DOHH2 (cell line): ENCODE results near the gene TTC16.
"Not testable (repeated sequence)": the region's sequence is repeated elsewhere in the genome, so short reads cannot be mapped to it uniquely, and the experiment has no call there.

Experiments
- H3F3A ChIP-seq: fragments of 200-600 bp; sonication (generic), shearing (Covaris generic); 2 replicates; pipeline ENCODE4 v1.6.0; 2016; ENCODE audit warnings: antibody characterized with exemption, mild to moderate bottlenecking; ENCODE audit not compliant: control insufficient read depth, insufficient read depth
- H3K27ac ChIP-seq: fragments of 200-600 bp; sonication (generic); 2 replicates; pipeline ENCODE4 v1.5.1; 2014; ENCODE audit warnings: low read depth, mild to moderate bottlenecking, low read length, moderate library complexity
- H3K27me3 ChIP-seq: fragments of 200-600 bp; sonication (generic); 2 replicates; pipeline ENCODE4 v1.6.1; 2014; ENCODE audit warnings: mild to moderate bottlenecking, low read length, mixed read lengths; ENCODE audit not compliant: control insufficient read depth
- H3K36me3 ChIP-seq: fragments of 200-600 bp; sonication (generic); 2 replicates; pipeline ENCODE4 v1.6.1; 2014; ENCODE audit warnings: mild to moderate bottlenecking, low read length, moderate library complexity, mixed read lengths; ENCODE audit not compliant: control insufficient read depth
- H3K4me1 ChIP-seq: fragments of 200-600 bp; sonication (generic); 2 replicates; pipeline ENCODE4 v1.6.1; 2014; ENCODE audit warnings: mild to moderate bottlenecking, low read length, mixed read lengths; ENCODE audit not compliant: control insufficient read depth
- H3K4me2 ChIP-seq: fragments of 200-600 bp; sonication (generic); 2 replicates; pipeline ENCODE4 v1.6.0; 2014; ENCODE audit warnings: mild to moderate bottlenecking, low read length, moderate library complexity
- H3K4me3 ChIP-seq: fragments of 200-600 bp; sonication (generic); 2 replicates; pipeline ENCODE4 v1.5.1; 2014; ENCODE audit warnings: mild to moderate bottlenecking, low read length, mixed read lengths
- H3K79me2 ChIP-seq: fragments of 200-600 bp; sonication (generic); 2 replicates; pipeline ENCODE4 v1.6.1; 2014; ENCODE audit warnings: mild to moderate bottlenecking, low read length, mixed read lengths; ENCODE audit not compliant: control insufficient read depth
- H3K9me2 ChIP-seq: fragments of 200-600 bp; sonication (generic); replicated peaks from 2 replicates; pipeline ENCODE4 v1.6.1; 2014; ENCODE audit warnings: mild to moderate bottlenecking, low read length, mixed read lengths; ENCODE audit not compliant: control insufficient read depth
- H3K9me3 ChIP-seq: fragments of 200-600 bp; sonication (generic); 2 replicates; pipeline ENCODE4 v1.6.1; 2014; ENCODE audit warnings: antibody characterized with exemption, low read length, mixed read lengths; ENCODE audit not compliant: control insufficient read depth, insufficient read depth
- H4K20me1 ChIP-seq: fragments of 200-600 bp; sonication (generic); 2 replicates; pipeline ENCODE4 v1.6.0; 2014; ENCODE audit warnings: low read depth, mild to moderate bottlenecking, antibody characterized with exemption, low read length, moderate library complexity; ENCODE audit not compliant: control insufficient read depth, insufficient read depth
- EZH2phosphoT487 ChIP-seq: fragments of 200-600 bp; sonication (generic); IDR thresholded peaks from 2 replicates; pipeline ENCODE4 v1.6.1; 2017; ENCODE audit warnings: borderline replicate concordance, mild to moderate bottlenecking, antibody characterized with exemption, low read length, moderate library complexity, mixed read lengths
- TF ChIP-seq, protein P1 (sequence below): fragments of 200-600 bp; sonication (generic); IDR thresholded peaks from one replicate; pipeline ENCODE4 v1.5.1; 2014; ENCODE audit warnings: antibody characterized with exemption, mild to moderate bottlenecking, low read depth, low read length; ENCODE audit not compliant: poor library complexity, severe bottlenecking

Gene TTC16

DNA sequence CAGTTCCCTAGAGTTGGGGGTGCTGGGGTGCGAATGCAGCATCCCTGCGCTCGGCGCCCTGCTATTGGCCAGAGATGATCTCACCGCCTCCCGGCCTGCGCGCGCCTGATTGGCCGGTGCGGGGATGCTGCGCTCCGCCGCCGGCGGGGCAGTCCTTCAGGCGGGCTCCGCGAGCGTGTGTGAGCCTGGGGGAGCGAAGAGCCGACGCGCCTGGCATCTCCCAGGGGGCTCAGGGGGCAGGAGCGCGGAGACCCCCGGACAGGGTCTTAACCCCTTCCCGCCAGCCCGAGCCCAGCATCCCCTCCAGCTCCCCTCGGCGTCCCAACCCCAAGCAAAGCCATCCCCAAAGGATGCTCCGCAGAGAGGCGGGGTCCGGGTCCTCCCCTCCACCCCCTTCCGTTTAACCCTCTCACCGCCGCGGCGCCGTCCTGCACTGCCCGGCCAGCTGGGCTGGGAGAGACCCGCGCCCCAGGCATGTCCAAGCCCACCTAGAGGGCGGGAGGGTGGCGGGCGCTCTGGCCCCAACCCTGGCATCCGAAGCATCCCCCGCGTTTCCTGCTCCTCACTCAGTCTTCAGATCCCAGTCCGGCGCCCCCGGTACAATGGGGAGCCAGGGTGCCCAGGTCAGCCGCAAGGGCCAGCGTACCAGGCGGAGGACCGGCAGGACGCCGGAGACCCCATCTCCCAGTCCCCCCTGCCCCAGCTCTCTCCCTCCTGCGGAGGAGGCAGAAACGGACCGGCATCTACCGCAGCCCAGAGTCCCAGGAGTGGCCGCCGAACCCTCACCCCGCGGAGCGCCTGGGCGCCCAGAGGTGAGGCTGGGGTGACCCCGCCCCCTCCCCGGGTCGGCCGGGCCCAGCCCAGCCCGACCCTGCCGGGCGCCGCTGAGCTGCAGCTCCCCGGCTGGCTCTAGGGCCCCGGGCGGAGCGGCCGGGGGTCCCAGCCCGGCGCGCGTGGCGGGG lies 38.5 kb downstream of the TTC16 start:
- TF ChIP-seq, protein P1, sequence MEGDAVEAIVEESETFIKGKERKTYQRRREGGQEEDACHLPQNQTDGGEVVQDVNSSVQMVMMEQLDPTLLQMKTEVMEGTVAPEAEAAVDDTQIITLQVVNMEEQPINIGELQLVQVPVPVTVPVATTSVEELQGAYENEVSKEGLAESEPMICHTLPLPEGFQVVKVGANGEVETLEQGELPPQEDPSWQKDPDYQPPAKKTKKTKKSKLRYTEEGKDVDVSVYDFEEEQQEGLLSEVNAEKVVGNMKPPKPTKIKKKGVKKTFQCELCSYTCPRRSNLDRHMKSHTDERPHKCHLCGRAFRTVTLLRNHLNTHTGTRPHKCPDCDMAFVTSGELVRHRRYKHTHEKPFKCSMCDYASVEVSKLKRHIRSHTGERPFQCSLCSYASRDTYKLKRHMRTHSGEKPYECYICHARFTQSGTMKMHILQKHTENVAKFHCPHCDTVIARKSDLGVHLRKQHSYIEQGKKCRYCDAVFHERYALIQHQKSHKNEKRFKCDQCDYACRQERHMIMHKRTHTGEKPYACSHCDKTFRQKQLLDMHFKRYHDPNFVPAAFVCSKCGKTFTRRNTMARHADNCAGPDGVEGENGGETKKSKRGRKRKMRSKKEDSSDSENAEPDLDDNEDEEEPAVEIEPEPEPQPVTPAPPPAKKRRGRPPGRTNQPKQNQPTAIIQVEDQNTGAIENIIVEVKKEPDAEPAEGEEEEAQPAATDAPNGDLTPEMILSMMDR, result no peak
- no peak for TF ChIP-seq EZH2phosphoT487
- Histone ChIP-seq H3K27me3 (no peaks in the 10 kb centered on the region), H3F3A (no peaks in the 10 kb centered on the region), H3K4me3 (no peak overlapping the region), H3K4me1 (no peaks in the 10 kb centered on the region), H3K36me3 (peaks cover 17% of the 10 kb centered on the region), H3K27ac (no peak overlapping the region), H3K79me2 (no peaks in the 10 kb centered on the region), H3K9me2 (no peaks in the 10 kb centered on the region), H3K9me3 (no peaks in the 10 kb centered on the region), H3K4me2 (no peak overlapping the region), H4K20me1 (no peaks in the 10 kb centered on the region)

DNA sequence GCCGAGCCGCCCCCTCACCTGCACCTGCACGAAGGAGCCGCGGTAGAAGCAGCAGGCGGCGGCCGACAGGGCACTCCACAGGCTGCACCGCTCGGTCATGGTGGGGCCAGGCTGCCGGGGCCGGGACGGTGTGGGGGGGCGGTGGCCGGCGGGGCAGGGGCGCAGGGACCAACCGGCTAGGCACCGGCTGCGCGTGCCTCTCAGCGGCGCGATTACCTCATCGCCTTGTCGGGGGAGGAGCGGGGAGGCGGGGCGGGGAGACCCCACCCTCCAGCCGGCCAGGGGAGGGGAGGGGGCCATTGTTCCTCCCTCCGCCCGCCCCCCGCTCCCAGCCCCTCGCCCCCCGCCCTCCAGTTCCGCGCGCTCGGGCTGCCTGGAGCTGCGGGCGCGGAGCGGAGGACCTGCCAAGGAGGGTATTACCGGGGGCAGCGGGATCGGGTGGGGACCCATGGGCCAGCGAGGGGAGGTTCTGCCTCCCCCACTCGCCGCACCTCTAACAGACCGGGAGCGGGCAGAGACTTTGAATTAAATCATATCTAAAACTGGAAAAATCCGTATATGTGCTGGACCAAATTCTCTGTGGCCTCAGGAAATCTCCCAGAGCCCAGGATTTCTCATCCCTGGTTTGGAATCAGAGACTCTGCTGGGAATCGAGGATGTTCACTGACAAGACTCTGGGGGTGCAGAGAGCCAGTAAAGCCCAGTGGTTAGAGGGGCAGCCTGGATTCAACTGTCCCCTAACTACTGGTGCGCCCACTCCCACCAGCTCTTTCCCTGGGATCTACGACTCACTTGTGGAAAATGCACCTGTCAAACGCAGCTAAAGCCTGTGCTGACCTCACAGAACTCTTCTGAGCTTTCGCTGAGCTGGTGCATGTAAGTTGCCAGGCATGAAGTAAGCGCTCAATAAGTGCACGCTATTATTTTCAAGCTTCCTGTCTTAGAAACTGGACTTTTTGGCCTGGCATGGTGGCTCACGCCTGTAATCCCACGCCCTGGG lies 39.5 kb downstream of the TTC16 start:
- Histone ChIP-seq H3K4me1 (no peaks in the 10 kb centered on the region), H3K4me2 (no peak overlapping the region), H3F3A (no peaks in the 10 kb centered on the region), H3K4me3 (no peak overlapping the region), H3K27ac (no peak overlapping the region), H3K36me3 (peaks cover 11% of the 10 kb centered on the region), H3K79me2 (no peaks in the 10 kb centered on the region), H4K20me1 (no peaks in the 10 kb centered on the region), H3K27me3 (no peaks in the 10 kb centered on the region), H3K9me2 (no peaks in the 10 kb centered on the region), H3K9me3 (no peaks in the 10 kb centered on the region)
- TF ChIP-seq, protein P1, result no peak
- TF ChIP-seq EZH2phosphoT487, result no peak

DNA sequence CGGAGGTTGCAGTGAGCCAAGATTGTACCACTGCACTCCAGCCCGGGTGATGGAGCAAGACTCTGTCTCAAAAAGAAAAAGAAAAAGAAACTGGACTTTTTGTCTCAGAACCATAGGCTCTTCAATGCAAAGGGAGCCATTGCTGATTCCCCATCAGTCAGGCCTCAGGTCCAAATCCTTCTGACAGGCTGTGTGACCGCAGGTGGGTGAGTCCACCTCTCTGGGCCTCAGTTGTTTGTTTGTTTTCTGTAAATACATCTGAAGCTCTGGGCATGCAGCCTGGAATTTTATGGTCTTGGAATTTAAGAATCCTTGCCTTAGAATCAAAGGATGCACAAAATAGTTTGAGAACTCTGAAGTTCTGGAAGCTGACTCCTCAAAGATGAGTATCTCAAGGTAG lies 40.4 kb downstream of the TTC16 start:
- Histone ChIP-seq H3K9me2 (no peaks in the 10 kb centered on the region), H3K27ac (no peak overlapping the region), H3F3A (no peaks in the 10 kb centered on the region), H3K27me3 (no peaks in the 10 kb centered on the region), H3K4me1 (no peaks in the 10 kb centered on the region), H4K20me1 (no peaks in the 10 kb centered on the region), H3K4me3 (no peak overlapping the region), H3K79me2 (no peaks in the 10 kb centered on the region), H3K9me3 (no peaks in the 10 kb centered on the region), H3K36me3 (peaks cover 3% of the 10 kb centered on the region), H3K4me2 (no peak overlapping the region)
- TF ChIP-seq, protein P1, result no peak
- TF ChIP-seq EZH2phosphoT487, result no peak

DNA sequence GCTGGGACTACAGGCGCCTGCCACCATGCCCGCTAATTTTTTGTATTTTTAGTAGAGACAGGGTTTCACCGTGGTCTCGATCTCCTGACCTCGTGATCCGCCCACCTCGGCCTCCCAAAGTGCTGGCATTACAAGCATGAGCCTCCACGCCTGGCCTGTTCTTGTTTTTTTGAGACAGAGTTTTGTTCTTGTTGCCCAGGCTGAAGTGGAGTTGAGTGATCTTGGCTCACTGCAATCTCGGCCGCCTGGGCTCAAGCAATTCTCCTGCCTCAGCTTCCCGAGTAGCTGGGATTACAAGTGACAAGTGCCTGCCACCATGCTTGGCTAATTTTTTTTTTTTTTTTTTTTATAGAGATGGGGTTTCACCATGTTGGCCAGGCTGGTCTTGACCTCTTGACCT lies 40.9 kb downstream of the TTC16 start:
- H3K9me2 ChIP-seq, H3K27me3 ChIP-seq, H3K79me2 ChIP-seq, H3K36me3 ChIP-seq, H3F3A ChIP-seq, H4K20me1 ChIP-seq, H3K4me1 ChIP-seq, H3K4me2 ChIP-seq, H3K27ac ChIP-seq, H3K4me3 ChIP-seq, H3K9me3 ChIP-seq: not testable (repeated sequence)
